RWPE2 (cell line): ENCODE measurements around the gene CPSF6.

ENCODE experiments used
- ATAC-seq: fragments of 200-7000 bp; cut with Tn5 transposase; 3 replicates; pipeline ENCODE4 v1.9.1; 2021; ENCODE audit warnings: low read depth
- DNase-seq: peaks from one replicate; pipeline ENCODE4 v3.0.0-alpha.2; 2020; ENCODE audit warnings: low spot score
- H3K27ac ChIP-seq: fragments of 450-650 bp; 2 replicates; pipeline ENCODE4 v1.5.1; 2017; ENCODE audit warnings: mild to moderate bottlenecking; ENCODE audit not compliant: poor library complexity, severe bottlenecking
- H3K27me3 ChIP-seq: fragments of 250-450 bp; sonication (Bioruptor Pico); 2 replicates; pipeline ENCODE4 v1.5.1; 2021; ENCODE audit warnings: mild to moderate bottlenecking, moderate library complexity; ENCODE audit not compliant: insufficient read depth, poor library complexity, severe bottlenecking
- H3K36me3 ChIP-seq: fragments of 250-450 bp; sonication (Bioruptor Pico); 2 replicates; pipeline ENCODE4 v1.5.1; 2020; ENCODE audit warnings: low read depth, mild to moderate bottlenecking, moderate library complexity
- H3K4me1 ChIP-seq: fragments of 250-450 bp; sonication (Bioruptor Pico); 2 replicates; pipeline ENCODE4 v1.5.1; 2021; ENCODE audit warnings: mild to moderate bottlenecking, moderate library complexity; ENCODE audit not compliant: insufficient read depth, poor library complexity, severe bottlenecking
- H3K4me3 ChIP-seq: fragments of 250-450 bp; sonication (Bioruptor Pico); 2 replicates; pipeline ENCODE4 v1.5.1; 2021; ENCODE audit warnings: mild to moderate bottlenecking, moderate library complexity; ENCODE audit not compliant: severe bottlenecking
- H3K9me3 ChIP-seq: fragments of 250-450 bp; sonication (Bioruptor Pico); 2 replicates; pipeline ENCODE4 v1.5.1; 2021; ENCODE audit warnings: mild to moderate bottlenecking, moderate library complexity; ENCODE audit not compliant: severe bottlenecking
- CTCF ChIP-seq: fragments of 450-650 bp; IDR thresholded peaks from one replicate; pipeline ENCODE4 v1.5.1; 2017; ENCODE audit warnings: mild to moderate bottlenecking, moderate library complexity; ENCODE audit not compliant: poor library complexity, severe bottlenecking

Gene CPSF6

GRCh38 chr12:69239922-69240630 is 707 bp downstream of the CPSF6 start:
- ATAC-seq, result peak; percentile 33; the same call in 2 of the 3 replicates

GRCh38 chr12:69240631-69240995 is 1.2 kb downstream of the CPSF6 start:
- H3K4me3 ChIP-seq, result peak overlapping the region; percentile 96
- no peaks in the 10 kb centered on the region for H3K9me3 ChIP-seq
- TF ChIP-seq CTCF, result no peak
- ATAC-seq, result no peak
- H3K4me1 ChIP-seq, result peaks cover 20% of the 10 kb centered on the region
- H3K27me3 ChIP-seq, result no peaks in the 10 kb centered on the region
- H3K36me3 ChIP-seq, result peaks cover 41% of the 10 kb centered on the region
- DNase-seq, result no peak
- peak overlapping the region; percentile 77 for H3K27ac ChIP-seq

More at GRCh38 chr12:69239922-69240630, 707 bp downstream of the CPSF6 start:
- TF ChIP-seq CTCF, result no peak
- Histone ChIP-seq H3K9me3 (no peaks in the 10 kb centered on the region), H3K4me3 (peak overlapping the region; percentile 96), H3K36me3 (peaks cover 37% of the 10 kb centered on the region), H3K27me3 (no peaks in the 10 kb centered on the region), H3K27ac (peak overlapping the region; percentile 77), H3K4me1 (peaks cover 17% of the 10 kb centered on the region)
- DNase-seq, result no peak

- no peaks in the 10 kb centered on the region for H3K9me3 ChIP-seq
- DNase-seq (no peak), ATAC-seq (no peak)
- H3K36me3 ChIP-seq, result peaks cover 41% of the 10 kb centered on the region
- peak overlapping the region; percentile 96 for H3K4me3 ChIP-seq
- peaks cover 20% of the 10 kb centered on the region for H3K4me1 ChIP-seq
- H3K27ac ChIP-seq, result no peak overlapping the region
- H3K27me3 ChIP-seq, result no peaks in the 10 kb centered on the region
- TF ChIP-seq CTCF, result no peak
Observed at GRCh38 chr12:69241438-69242092, 2.2 kb downstream of the CPSF6 start.

- Histone ChIP-seq H3K4me1 (peaks cover 20% of the 10 kb centered on the region), H3K36me3 (peaks cover 47% of the 10 kb centered on the region), H3K27me3 (no peaks in the 10 kb centered on the region), H3K9me3 (no peaks in the 10 kb centered on the region), H3K27ac (no peak overlapping the region), H3K4me3 (no peak overlapping the region)
- no peak for TF ChIP-seq CTCF
- DNase-seq (no peak), ATAC-seq (no peak)
Observed at GRCh38 chr12:69243099-69244084, 4.0 kb downstream of the CPSF6 start.
